ENCODE results near the gene KCP.

KCP gene

DNA sequence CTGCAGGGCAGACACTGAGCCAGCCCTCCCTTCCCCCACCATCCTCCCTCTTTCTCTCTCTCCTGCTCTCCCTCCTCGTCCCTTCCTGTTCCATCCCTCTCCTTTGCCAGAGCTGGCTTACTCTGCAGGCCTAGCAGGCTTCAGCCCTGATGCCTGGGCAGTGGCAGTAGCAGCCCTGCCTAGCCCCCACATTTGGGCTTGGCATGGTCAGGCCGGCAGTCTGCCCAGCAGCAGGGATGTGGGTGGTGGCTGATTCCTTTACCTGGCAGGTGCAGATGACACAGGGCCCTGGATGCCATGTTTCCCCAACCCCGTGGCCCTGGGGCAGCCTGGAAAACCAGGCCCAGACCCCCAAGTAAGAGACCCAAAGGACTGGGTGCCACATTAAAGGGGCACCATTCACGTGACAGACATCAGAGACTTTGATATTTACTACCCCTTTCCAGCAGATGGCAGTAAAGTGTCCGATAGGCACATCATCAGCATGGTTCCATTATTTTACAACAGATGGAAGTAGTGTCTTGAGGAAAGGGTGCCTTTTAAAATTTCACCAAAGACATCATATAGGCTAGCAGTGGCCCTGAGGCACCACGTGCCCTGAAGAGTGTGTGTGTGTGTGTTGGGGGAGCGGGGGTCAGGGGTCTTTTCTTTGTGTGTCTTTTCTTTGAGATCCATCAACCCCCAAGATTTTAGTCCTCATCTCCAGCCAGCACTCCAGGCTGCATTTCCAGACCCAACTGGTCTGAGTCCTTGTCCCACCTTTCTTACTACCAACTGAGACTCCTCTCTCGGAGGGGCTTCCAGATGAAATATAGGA is 5.9 kb downstream of the KCP start:
- no peak for FAIRE-seq

DNA sequence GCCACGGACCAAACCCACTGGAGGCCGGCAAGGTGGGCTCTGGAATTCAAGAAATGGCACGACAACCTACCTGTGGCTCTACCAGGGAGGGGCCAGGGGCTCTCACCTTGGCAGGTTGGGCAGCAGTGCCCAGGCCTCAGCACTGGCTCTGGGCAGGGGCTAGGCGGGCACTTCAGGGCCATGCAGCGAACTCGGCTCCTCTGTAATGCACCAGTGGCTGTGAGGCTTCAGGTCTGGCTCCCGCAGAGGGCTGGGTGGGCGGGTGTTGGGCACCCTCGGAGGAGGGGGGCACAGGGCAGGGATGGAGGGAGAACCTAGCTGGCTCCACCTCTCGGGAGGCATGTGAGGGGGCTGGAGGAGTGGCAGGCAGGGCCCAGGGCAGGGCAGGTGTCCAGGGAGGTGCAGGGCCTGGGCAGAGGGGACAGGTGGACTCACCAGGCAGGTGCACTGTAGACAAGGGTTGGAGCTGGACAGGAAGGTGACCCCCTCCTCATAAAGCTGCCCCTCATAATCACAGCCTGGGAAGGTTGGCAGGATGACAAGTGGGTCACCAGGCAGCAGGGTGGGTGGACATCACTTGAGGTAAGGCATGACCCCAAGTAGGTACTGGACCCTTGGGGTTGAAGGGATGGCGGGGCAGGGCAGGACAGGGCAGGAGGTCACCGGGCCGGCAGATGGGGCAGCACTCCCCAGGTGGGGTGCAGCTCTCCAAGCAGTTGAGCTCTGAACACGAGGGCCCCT is 6.7 kb downstream of the KCP start:
- FAIRE-seq, result no peak

DNA sequence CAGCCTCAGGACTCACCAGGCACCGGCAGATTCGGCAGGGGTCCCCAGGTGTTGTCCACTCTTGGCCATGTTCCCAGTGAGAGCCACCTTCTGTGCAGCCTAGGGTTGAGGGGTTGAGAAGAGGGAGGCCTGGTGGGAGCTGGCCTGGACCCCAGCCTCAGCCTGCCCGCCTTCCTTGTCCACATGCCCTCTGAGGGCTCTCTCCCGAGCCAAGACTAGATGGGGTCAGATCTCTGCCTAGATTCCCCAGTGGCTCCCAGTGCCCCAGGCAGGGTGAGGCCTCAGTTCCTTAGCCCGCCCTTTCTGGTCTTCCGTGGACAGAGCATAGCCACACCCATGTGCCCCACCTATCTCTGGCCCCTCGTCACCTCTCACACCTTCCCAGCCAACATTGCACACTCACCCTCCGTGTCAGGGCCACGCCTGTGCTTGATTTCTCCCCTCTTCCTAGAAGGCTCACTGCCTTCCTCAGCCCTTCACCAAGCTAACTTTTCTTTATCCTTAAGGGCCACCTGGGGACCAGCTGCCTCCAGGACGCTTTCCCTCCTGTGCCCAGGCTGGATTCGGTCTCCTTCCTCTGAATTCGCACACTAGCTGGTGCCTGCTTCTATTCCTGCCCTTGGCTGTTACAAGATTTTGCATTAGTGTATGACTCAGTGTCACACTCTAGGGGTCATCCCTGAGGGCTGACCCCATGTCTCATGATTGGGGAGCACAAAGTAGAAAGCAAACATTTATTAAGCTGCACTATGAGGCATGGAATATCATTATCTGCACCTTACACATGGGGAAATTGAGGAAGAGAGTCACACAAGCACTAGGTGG is 7.5 kb downstream of the KCP start:
- FAIRE-seq, result no peak

GRCh38 chr7:128900237-128900636 is 10.3 kb downstream of the KCP start:
- FAIRE-seq, result no peak

- FAIRE-seq, result no peak
Measured at GRCh38 chr7:128899392-128899791, 11.1 kb downstream of the KCP start.

- no peak for FAIRE-seq
Measured at GRCh38 chr7:128895320-128895719, 15.2 kb downstream of the KCP start.

DNA sequence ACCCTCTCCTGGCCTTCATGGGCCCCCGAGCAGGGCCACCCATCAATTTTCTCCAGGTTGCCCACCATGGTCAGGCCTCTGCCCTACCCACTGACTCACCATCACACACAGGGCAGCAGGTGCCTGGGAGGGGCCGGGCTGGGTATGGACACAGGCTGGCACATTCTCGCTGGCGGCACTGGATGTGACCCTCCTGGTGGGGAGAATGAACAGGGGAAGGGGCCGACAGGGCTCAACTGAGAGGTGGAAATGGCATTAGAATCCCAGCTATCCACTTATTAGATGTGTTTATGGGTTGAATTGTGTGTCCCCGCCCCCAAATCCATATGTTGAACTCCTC is 16.4 kb downstream of the KCP start:
- FAIRE-seq, result no peak

DNA sequence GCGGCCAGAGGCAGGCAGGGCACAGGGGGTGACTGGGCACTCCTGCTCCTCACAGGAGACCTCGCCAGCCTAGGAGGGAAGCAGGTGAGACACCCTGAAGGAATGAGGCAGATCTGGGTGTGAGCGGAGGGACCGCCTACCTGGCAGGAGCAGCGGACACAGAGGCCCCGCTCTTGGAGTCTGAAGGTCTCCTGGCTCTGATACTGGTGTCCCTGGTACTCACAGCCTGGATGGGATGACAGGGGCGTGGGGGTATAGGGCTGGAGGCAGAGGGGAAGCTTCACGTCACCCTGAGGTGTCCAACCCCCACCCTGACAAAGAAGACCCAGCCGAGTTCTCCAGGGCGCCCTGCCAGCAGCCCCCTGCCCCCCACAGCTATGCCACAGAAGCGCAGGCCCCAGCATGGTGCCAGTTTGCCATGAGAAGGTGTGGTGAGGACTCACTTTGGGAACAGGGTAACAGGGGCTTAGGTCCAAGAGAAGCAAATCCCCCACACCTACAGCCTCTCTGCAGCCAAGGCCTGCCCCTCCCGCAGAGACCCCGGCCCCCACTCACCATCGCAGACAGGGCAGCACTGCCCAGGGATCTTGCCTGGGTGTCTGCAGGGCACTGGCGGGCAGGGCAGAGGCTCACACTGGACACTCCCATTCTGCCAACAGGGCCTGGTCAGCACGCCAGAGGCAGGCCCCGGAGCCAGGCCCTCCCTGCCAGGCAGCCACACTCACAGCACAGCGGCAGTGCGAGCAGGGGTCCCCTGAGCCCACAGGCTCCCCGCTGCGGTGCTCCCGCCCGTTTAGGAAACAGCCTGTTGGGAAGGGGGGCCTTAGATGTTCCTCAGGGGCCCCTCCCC is 17.0 kb downstream of the KCP start:
- FAIRE-seq, result no peak

- no peak for FAIRE-seq
Measured at GRCh38 chr7:128892521-128893250, 17.8 kb downstream of the KCP start.

- FAIRE-seq, result no peak
Measured at GRCh38 chr7:128891942-128892269, 18.6 kb downstream of the KCP start.

- no peak for FAIRE-seq
Measured at GRCh38 chr7:128891110-128891941, 19.2 kb downstream of the KCP start.

DNA sequence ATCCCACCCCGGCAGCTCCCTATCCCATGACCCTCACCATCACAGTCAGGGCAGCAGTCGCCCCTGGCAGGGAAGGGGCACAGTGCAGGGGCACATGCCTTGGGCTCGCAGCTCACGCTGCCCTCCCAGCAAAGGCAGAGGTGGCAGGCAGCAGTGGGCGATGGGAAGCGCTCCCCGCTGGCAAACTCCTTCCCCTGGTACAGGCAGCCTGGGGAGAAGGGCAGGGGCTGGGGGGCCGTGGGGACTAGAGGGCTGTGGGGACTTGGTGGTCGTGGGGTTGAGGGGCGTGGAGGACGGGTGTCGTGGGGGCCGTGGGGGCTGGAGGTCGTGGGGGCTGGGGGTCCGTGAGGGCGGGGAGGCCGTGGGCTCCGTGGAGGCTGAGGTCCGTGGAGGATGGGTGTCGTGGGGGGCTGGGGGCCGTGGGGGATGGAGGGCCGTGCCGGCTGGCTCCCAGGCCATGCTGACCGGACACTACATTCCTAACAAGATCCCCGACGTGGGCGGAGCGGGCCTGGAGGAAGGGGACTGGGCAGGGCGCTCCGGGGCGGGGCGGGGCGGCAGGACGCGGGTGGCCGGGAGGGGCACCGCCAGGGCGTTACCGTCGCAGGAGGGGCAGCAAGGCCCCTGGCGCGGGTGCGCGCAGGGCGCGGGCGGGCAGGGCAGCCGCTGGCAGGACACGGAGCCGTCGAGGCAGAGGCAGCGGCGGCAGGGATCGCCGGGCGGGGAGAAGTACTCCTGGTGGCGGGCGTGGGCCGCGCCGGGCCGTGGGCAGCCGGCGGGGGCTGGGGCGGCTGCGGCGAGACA is 20.0 kb downstream of the KCP start:
- no peak for FAIRE-seq

GRCh38 chr7:128889121-128889520 is 21.4 kb downstream of the KCP start:
- no peak for FAIRE-seq

DNA sequence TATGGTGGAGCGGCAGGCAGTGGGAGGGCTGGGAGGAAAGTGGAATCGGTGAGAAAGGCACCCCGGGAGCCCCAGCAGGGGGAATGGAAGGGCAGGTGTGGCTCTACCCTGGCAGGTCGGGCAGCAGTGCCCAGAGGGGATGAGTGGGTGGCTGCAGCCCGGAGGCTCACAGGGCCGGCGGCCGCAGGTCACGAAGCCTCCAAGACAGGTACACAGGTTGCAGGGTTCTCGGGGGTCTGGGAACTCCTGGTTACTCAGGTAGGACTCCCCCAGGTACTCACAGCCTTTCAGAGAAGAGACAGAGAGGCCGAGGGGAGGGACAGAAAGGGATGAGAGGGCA is 21.8 kb downstream of the KCP start:
- FAIRE-seq, result no peak

GRCh38 chr7:128888039-128888755 is 22.3 kb downstream of the KCP start:
- FAIRE-seq, result no peak

- FAIRE-seq, result no peak
Measured at GRCh38 chr7:128887169-128888038, 23.1 kb downstream of the KCP start.

DNA sequence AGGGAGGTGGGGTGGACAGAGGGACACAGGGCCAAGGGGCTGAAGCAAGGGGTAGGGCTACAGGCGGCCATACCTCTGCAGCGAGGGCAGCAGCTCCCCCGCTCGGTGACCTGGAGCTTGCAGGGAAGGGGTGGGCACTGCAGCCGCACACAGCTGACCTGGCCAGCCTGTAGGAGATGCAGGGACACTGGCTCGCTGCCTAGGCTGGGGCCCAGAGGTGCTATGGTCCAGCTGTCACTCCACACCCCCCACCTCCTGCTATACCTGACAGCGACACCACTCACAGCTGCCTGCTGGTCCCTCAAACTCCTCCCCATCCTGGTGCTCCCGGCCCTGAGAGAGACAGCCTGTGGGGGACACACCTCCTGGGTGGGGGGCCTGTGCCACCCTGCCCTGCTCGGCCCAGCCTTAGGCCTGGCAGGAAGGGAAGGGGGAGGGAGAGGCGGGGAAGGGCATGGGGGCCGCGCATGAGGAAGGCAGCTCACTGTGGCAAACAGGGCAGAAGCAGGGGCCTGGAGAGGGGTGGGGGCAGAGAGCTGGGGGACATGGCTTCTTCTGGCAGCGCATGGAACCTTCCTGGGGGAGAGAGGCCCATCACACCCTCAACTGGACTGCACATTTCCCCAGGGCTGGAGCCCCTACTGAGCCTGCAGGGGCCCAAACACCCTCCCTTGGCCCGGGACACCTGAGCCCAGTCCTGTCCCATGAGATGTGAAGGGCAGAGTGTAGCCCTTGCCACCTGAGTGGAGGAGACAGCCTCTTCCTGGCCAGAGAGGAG is 23.9 kb downstream of the KCP start:
- FAIRE-seq, result no peak
